Ecto neural progenitor cell (in vitro differentiated cells): ENCODE measurements around the gene STARD5.
"Not testable (repeated sequence)": the region's sequence is repeated elsewhere in the genome, so short reads cannot be mapped to it uniquely, and the experiment has no call there.

ENCODE experiments used
- DNase-seq: peaks from one replicate; pipeline ENCODE4 v3.0.0-alpha.2; 2018; ENCODE audit warnings: low spot score

STARD5 gene

DNA sequence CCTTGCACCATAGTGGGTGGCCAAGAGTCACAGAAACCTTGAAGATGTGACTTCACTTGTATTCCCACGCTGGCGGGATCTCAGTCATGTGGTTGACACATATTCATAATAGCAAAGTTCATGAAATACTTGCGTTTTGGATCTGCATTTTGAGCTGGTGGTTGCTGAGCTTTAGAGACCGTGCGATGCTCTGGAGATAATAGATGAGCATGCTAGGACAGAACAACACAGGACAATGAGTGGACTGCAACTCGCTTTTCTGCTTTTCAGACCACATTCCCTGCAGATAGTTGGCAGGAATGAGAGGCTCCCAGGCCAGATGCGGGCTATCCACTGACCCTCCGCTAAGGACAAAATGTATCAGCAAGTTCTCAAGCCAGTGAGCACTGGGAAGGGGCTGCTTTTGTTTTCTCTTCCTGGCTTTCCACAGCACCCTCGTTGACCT lies 13.8 kb upstream of the STARD5 start:
- peak; percentile 27 for DNase-seq

DNA sequence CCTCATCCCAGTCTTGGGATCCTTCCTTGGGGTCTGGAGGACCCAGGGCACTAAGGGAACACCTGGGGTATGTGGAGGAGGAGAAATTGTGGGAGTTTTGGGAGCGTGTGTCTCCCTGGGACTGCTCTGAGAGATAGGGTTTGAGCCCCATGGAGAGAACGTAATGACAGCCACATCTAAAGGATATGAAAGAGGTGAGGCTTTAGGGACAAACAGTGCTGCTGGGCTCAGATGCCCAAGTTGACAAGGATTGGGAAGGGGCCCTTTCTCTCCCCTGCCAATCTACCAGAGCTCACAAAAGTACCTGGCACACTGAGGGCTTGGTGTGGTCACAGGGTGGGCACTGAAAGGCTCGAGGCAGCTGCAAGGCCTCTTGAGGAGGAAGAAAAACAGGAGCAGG lies 13.3 kb upstream of the STARD5 start:
- peak; percentile 25 for DNase-seq

DNA sequence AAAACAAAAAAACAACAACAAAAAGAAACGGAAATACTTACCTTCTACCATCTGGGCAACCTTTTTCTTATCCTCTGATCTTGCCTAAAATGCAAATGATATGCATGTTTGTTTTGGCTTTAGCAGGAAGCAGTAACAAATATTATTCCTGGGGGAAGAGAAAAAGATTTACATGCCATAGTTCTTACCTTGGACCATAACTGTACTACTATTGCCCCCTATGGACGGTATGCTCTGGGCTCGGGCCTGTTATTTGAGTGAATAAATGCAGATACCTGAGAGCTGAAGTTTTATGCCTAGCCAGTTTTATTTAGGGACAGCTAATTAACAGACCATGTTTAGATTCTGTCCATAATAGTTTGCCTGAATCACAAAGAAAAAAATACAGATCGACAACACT lies 12.6 kb upstream of the STARD5 start:
- peak; percentile 6 for DNase-seq

DNA sequence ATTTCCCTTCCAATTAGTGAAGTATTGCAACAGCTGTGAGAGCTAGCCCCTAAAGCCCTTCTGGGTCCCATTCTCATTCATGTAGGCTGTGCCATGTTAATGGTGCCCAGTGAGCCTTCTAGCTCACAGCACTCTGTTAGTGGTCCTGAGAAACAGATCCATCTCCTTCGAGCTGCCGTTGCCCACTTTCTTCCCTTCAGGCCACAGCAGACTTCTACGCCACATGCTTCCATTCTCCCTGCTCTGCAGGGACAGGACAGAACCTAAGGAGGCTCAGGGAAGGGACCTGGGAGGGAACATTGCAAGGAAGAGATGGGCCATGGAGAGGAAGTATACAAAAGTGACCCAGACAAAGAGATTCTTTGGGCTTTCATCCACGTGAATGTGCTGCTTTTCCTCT lies 11.7 kb upstream of the STARD5 start:
- DNase-seq, result no peak

DNA sequence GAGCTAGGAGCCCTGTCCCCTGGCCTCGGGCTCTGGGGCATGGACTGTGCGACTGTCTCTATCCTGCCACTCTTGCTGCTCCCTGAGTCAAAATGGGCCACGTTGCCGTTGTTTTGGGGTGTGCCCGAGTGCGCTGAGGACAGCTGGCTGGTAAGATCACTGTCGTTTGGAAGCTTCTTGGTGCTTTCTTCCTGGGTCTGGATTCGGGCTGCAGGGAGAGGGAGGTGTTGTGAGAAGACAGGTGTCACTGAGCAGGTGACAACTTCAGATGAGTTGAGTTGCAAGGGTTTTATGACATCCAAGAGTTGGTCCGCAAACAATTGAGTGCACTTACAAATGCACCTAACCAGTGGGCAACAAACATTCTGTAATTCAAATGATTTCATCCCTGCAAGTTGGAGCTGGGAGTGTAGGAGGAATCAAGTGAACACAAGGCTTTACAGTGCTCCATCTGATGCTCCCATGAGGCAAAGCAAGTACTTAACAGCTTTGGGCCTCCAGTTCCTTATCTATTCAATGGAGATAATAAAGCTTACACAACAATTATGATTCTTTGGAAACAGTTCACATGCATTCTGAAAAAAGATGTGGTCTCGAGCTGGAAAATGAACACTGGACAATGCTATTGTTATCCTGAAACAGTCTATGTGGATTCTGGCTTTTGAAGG lies 11.0 kb upstream of the STARD5 start:
- DNase-seq, result no peak

DNA sequence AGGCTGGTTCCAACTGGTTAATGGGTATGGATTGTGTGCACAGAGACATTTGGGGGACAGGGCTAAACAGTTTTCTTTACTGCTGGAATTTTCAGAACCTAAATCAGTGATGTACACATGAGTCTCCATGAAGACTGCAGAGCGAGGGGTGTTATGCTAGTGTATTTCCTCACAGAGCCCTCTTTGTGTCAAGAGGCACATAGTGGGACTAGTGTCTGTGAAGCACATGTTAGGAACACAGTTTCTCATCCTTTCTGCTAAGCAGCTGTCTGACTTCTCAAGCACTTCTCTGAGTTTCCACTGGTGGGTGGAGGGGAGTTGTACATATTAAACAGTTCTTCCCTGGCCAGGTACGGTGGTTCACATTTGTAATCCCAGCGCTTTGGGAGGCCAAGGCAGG lies 9.4 kb upstream of the STARD5 start:
- DNase-seq, result no peak

DNA sequence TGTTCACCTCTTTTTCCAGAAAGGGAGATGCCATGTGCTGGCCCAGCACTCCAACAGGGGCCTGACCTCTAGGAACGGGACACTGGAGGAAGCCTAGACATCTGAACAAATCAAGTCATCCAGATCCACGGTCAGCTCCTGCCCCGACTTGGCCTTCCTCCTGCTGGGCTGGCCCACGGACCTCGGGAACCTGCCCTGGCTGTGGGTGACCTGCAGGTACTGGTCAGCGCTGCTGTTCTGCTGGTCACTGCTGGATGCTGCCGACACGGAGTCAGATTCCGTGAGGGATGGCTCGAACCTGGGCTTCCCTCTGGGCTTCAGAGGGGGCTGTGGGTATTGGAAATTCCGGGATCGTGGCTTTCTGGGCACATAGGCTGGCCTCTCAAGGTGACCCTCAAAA lies 8.4 kb upstream of the STARD5 start:
- no peak for DNase-seq

DNA sequence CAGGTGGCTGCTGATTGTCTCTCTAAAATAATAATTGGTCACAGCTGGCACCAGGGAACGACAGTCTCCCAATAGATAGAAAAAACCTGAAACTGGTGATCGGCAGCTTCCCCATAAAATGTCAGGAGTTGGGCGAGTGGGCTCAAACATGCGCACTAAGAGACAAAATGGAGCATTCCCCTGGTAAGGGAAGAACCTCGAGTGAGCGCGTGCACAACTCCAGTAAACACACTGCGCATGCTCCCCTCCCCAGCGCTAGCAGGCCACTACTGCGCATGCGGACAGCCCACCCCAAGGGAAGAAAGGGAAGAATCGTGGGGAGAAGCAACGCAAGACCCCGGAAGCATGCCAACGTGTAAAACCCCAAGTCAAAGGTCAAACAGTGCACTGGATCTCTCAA lies 7.7 kb upstream of the STARD5 start:
- no peak for DNase-seq

DNA sequence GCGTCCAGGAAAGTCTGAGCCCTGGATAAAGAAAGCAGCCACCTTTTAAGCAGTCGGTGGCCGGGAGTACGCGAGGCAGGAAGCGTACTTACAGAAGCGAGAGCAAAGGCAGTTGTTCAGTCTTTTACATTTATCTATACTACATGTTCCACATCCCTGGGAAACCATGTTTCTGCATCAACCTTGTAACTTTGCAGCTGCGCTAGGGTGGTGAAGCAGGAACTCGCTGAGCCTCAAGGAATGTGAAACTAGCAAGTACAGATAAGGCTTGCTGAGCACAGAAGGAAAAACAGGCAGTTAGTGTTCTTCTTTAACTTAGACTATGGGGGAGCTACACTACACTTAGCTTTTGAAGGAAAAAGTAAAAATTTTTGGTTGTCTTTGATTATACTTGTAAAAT lies 7.2 kb upstream of the STARD5 start:
- not testable (repeated sequence) for DNase-seq

DNA sequence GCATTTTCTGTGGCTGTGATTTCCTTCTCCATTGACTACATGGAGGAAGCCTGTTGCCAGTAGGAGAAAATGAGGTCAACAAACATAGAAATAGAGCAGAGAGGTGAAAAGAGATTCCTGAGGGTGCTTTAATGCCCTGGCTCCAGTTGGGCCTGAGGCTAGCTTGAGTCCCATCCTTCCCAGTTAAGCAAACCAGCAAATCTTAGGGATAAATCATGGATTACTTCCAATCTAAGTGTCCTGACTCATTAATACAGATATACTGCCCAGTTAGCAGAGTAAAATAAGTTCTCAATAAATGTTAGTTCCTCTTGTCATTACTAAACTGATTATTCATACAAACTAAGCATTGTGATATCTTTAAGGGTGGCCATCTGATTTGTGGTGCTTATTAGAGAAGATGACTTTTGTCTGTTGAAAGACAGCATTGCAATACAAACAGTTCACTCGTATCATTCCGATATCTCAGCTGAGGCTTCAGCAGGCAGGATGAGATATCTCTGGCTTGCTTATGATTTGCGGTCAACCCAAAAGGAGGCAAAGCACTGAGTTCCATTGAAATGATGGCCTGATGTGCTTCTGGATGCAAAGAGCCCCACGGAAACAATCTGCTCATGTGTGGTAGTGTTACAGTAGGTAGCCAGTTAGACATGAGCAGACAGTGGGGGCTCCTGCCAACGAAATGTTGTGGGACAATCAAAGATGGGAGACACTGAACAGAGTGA lies 6.6 kb upstream of the STARD5 start:
- DNase-seq, result no peak

DNA sequence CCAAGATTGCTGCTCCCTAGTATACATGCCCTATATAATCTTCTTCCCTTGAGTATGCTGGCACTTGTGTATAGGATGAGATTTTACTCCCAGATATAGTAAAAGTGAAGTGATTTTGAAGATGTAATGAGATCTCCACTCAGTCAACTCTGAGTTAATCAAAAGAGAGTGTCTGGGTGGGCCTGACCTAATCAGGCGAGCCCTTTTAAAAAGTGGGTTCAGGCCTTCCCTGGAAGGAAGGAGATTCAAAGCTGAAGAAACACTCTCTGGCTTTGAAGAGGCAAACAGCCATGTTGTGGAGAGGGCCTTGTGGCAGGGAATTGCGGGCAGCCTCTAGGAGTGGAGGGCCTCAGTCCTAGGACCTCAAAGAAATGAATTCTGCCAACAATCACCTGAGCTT lies 5.5 kb upstream of the STARD5 start:
- no peak for DNase-seq

DNA sequence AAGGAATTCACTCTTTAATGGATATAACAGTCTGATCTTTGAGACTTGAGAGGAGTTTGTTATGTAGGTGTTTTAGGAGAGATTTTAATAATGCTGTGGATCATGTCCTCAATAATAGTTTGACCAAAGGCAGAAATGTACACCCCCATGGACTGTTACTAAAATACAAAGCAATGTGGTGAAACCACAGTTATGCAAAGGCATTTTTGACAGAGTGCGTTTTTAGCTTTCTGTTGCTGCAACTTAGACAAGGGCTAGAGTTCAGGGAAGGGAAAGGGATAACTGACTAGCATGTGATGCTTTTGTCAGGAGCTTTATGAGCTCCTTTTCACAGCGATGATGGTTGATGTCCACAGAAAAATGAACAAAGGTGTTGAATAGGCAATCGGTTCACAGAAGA lies 3.6 kb upstream of the STARD5 start:
- DNase-seq, result no peak

DNA sequence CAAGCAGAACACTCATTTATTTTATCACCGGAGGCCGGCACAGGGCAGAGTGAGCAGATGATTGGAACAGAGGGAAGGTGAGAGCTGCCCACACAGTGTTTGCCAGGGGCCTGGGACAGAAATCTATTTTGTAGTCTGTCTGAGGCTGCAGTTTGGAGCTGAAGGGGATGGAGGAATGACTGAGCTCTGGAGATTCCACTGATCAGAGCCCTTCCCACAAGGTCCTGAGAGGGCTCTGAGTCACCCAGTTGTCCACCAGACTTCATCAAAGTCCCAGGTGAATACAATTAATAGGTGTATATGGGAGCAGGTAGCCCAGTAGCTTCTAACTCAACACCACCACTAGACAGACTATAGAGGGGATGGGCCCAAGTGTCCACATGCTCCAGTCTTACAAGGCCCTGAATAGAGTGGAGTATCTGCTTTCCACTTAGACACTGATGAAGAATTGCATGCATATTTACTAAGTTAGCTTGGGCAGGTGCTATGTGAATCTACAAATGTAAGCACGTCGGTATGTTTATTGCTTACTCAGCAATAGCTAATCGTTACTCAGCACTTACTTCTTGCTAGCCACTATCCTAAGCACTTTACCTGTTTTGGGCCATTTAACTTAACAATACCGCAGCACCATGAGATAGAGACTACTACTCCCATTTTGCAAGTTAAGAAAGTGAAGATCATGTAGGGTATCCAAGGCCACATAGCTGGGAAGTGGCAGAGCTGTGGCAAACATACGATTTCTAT lies 2.7 kb upstream of the STARD5 start:
- DNase-seq, result no peak

DNA sequence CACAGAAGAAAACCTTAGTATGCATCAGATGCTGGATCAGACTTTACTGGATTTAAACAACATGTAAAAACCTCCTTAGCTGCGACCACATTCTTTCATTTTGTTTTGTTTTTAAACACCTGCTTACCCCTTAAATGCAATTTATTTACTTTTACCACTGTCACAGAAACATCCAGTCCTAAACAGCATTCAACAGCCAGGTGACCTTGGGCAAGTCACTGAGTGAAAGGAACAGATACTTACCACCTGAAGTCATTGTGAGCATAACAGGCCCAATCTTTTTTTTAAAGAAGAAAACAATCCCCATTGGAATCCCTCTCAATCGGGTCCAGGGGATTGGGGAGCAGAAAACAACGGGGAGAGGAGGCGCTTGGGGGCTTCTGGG lies 390 bp downstream of the STARD5 start:
- DNase-seq, result no peak

DNA sequence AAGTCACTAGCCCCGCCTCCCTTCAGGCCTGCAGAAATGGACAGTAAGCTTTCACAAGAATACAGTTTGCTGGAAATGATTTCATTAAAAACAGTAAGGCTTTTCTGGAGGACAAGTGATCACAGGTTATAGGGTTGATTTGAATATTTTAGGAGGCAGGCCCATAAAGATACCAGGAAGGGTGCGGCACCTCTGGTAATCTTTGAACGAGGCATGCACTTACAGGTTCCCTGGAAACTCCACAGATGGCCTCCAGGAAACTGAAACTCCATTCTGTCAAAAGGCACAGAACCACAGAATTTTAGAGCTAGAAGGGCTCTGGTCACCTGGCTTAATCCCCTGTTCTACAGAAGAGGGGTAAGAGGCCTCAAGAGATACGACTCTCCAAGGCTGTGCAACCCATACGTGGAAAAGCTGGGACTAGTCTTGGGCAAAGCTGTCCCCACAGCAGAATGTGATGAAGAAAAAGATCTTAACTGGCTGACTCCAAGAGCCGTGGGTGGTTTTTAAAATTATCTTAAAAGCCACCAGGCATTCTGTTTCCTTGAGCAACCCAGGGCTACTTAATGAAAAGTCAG lies 1.2 kb downstream of the STARD5 start:
- no peak for DNase-seq

DNA sequence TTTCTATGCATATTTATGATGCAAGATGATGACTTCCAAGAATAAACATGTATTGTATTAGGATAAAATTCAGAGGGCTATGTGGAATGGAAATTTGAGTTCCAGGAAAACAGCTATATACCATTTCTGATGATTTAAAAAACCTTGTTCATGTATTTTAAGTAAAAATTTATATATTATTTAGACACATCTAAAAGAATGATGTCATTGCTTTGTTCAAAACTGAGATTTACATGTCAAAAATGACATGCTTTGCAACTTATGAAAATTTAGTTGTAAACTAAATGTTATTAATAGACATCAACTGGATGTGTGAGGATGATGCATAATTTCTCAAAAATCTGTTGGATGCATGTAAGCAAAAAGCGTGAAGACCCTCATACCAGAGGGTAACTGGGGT lies 2.3 kb downstream of the STARD5 start:
- DNase-seq, result no peak

DNA sequence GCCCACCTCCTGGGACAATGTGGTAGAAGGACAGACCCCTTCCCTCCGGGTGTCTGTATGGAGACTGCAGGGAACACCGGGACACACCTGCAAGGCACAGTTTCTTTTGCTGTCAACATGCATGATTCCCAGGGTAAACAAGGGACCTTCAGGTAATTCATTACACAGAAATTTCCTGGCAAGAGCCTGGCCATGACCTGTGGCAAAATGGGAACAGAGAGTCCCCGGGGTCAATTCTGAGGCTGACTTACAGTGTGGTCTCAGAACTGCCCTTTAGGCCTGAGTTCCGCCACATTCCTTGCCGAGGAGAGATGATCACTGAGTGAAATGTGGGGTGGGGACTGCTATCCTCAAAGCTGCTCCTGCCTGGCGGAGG lies 6.3 kb downstream of the STARD5 start:
- no peak for DNase-seq

DNA sequence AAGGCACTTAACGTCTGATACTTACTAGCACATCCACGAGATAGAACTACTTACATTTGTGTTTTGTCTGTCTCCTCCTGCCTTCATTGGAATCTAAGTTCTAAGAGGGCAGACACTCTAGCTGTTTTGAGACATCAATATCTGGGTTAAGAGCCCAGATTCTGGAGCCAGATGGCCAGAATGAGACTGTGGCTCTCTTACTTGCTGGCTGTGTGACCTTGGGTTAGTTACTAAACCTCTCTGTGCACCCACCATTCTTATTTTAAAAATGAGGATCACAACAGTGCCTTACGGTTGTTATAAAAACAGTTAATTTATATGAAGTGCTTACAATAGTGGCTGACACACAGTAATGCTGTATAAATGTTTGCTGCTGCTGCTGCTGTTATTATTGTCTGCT lies 7.7 kb downstream of the STARD5 start:
- DNase-seq, result no peak

DNA sequence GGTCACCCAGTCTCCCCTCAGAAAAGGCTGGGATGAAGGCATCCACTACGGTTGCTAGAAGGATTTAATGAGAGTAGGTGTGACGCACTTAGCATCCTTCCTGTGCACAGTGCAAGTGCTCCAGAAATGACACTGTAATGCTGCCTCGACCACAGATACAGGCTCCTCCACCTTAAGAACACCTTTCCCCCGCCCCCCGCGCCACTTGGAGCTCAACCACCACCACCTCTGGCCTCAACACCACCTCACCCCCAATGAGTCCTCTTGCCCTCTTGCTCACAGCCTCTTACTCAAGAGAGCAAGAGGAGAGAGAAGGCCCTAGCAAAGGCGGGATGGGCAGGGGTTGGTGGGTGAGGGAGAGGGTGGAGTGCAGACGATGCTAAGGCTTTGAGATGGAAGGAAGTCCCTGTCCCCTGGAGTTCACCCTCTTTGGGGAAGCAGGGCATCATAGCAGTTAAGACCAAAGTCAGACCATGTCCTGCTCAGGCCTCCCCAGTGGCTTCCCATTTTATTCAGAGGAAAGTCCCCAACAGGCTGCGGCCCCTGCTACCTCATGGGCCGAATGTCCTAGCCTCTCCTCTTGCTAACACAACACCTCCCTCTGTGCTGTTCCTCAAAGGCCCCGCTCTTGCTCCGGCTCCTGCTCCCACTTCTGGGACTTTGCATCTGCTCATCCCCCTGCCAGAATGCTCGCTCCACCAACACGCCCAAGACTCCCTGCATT lies 8.3 kb downstream of the STARD5 start:
- no peak for DNase-seq

DNA sequence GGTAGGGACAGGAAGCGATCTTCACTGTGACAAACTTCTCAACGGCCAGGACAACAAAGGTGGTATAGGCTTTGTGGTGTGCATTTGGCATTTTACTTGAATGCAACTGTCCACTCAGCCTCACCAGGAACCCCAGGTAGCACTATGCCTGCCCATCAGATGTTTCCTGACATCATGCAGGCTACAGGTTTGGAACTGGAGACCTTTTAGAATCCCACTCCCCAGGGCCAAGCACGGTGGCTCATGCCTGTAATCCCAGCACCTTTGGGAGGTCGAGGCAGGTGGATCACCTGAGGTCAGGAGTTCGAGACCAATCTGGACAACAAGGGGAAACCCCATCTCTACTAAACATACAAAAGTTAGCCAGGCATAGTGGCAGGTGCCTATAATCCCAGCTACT lies 9.6 kb downstream of the STARD5 start:
- DNase-seq, result no peak

DNA sequence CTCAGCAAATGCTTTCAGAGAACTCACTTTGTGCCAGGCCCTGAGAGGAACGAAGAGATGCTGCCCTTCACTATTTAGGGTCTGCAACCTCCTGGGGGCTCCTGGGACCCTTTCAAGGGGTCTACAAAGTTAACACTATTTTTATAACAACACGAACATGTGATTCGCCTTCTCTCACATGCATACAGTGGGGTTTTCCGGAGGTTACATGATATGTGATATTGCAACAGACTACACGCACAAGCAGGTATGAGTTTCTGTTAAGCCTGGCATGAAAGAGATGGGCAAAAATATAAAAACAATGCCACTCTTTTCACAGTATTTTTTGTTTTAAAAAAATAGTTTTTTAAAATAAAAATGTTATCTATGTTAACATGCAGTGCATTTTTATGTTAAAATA lies 10.3 kb downstream of the STARD5 start:
- no peak for DNase-seq

DNA sequence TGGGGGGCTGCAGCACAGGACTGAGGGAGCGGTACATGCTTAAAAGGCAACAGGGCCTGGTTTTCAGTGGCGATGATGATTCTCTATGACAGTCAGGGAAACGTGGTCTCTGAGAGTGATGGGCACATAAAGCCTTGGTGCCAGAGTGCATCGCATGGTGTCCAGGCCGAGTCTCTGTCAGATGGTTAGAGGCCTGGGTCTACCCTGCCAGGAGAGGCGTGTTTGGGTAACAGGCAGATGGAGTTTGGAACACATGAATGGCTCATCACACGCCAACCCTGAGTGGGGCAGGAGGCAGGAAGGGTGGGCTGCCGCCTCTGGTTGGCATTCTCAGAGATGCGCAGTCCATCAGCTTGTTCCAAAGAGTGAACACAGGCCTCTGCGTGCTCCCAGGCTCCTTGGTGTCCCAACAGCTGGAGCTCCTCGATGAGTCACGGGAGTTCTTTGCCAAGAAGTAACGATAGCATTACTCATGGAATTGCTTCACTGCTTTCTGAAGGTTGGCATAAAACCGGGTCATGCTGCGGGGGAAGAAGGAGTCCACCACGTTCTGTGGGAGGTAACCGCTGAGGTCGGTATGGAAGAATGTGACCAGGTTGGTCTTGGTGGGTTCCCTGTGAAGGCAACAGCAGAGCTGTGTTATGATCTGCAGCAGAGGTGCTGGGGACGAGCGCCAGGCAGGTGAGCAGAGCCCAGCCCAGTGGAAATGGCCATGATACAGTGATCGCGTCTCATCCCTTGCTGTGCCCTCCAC lies 11.0 kb downstream of the STARD5 start:
- no peak for DNase-seq
